ENCODE data around the gene TRAK2.

- TF ChIP-seq CTCF (IDR thresholded peaks at IDR 0.05) = no peak
- TF ChIP-seq EZH2 (IDR thresholded peaks at IDR 0.05; ENCODE audit: borderline replicate concordance, insufficient read depth, low read depth, low read length, poor library complexity, severe bottlenecking) = no peak
Measured at GRCh38 chr2:201441409-201441808, 9.8 kb downstream of the TRAK2 start.

All from B cell (primary cell).